ENCODE results near the gene DYNC2LI1.

The DYNC2LI1 gene

DNA sequence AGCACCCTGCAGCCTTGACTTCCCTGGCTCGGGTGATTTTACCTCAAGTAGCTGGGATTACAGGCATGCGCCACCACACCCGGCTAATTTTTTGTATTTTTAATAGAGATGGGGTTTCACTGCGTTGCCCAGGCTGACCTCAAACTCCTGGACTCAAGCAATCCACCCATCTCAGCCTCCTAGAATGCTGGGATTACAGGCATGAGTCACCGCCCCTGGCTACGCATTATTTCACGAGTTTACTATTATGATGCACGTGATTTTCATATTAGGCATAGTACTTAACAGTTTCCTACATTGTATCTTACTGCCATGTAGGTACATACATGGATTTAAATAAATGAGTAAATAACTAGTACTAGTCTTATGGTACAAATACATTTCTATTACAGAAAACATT, 4.4 kb downstream of the DYNC2LI1 start:
- TF ChIP-seq, protein P1, sequence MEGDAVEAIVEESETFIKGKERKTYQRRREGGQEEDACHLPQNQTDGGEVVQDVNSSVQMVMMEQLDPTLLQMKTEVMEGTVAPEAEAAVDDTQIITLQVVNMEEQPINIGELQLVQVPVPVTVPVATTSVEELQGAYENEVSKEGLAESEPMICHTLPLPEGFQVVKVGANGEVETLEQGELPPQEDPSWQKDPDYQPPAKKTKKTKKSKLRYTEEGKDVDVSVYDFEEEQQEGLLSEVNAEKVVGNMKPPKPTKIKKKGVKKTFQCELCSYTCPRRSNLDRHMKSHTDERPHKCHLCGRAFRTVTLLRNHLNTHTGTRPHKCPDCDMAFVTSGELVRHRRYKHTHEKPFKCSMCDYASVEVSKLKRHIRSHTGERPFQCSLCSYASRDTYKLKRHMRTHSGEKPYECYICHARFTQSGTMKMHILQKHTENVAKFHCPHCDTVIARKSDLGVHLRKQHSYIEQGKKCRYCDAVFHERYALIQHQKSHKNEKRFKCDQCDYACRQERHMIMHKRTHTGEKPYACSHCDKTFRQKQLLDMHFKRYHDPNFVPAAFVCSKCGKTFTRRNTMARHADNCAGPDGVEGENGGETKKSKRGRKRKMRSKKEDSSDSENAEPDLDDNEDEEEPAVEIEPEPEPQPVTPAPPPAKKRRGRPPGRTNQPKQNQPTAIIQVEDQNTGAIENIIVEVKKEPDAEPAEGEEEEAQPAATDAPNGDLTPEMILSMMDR (IDR thresholded peaks at IDR 0.05; ENCODE audit: control insufficient read depth, extremely low read depth, insufficient read depth) = no peak
- no peak overlapping the region for H3K4me3 ChIP-seq (ENCODE audit: low read depth, low read length)
- no peak for DNase-seq (ENCODE audit: low read depth)

- H3K4me3 ChIP-seq (ENCODE audit: low read depth, low read length) = no peak overlapping the region
- TF ChIP-seq, protein P1 (IDR thresholded peaks at IDR 0.05; ENCODE audit: control insufficient read depth, extremely low read depth, insufficient read depth) = no peak
- no peak for DNase-seq (ENCODE audit: low read depth)
These were observed 14.1 kb downstream of the DYNC2LI1 start for GRCh38 chr2:43787895-43788294.

- no peak overlapping the region for H3K4me3 ChIP-seq (ENCODE audit: low read depth, low read length)
- TF ChIP-seq, protein P1 (IDR thresholded peaks at IDR 0.05; ENCODE audit: control insufficient read depth, extremely low read depth, insufficient read depth) = no peak
- no peak for DNase-seq (ENCODE audit: low read depth)
These were observed 14.8 kb downstream of the DYNC2LI1 start for GRCh38 chr2:43788646-43789045.

DNA sequence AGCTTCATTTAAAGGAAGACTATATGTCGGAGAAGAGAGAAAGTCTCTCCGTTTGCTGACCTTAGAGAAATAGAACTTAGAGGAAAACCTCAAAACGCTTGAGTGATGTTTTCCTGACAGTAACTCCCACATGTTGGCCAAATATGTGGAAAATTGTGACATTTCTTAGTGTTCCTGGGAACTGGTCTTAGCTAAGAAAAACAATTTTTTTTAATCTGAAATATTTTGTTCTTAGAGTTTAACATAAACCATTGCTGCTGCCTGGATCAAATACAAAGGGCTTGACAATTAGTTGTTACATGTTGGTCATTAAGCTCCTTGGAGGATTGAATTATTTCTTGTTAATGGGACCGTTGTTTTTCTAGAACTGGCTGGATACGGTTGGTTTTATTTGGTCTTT, 16.3 kb downstream of the DYNC2LI1 start:
- no peak overlapping the region for H3K4me3 ChIP-seq (ENCODE audit: low read depth, low read length)
- no peak for DNase-seq (ENCODE audit: low read depth)
- TF ChIP-seq, protein P1 (IDR thresholded peaks at IDR 0.05; ENCODE audit: control insufficient read depth, extremely low read depth, insufficient read depth) = no peak

- TF ChIP-seq, protein P1 (IDR thresholded peaks at IDR 0.05; ENCODE audit: control insufficient read depth, extremely low read depth, insufficient read depth) = no peak
- H3K4me3 ChIP-seq (ENCODE audit: low read depth, low read length) = no peak overlapping the region
- DNase-seq (ENCODE audit: low read depth) = no peak
These were observed 17.4 kb downstream of the DYNC2LI1 start for GRCh38 chr2:43791035-43791765.

- TF ChIP-seq, protein P1 (IDR thresholded peaks at IDR 0.05; ENCODE audit: control insufficient read depth, extremely low read depth, insufficient read depth) = no peak
- no peak overlapping the region for H3K4me3 ChIP-seq (ENCODE audit: low read depth, low read length)
- DNase-seq (ENCODE audit: low read depth) = no peak
These were observed 18.8 kb downstream of the DYNC2LI1 start for GRCh38 chr2:43792653-43793052.

GRCh38 chr2:43794956-43795355, 21.1 kb downstream of the DYNC2LI1 start:
- TF ChIP-seq, protein P1 (IDR thresholded peaks at IDR 0.05; ENCODE audit: control insufficient read depth, extremely low read depth, insufficient read depth) = no peak
- no peak overlapping the region for H3K4me3 ChIP-seq (ENCODE audit: low read depth, low read length)
- no peak for DNase-seq (ENCODE audit: low read depth)

Data from LNCaP clone FGC (cell line).